ENCODE measurements around the gene MRM2. TPM values are rescaled to one million over a fixed set of nuclear protein-coding genes. Genes with fewer than 3 reads are reported as not detected.

The MRM2 gene
- total RNA-seq, 1 experiment from 2014 or later = 32.1 TPM

DNA sequence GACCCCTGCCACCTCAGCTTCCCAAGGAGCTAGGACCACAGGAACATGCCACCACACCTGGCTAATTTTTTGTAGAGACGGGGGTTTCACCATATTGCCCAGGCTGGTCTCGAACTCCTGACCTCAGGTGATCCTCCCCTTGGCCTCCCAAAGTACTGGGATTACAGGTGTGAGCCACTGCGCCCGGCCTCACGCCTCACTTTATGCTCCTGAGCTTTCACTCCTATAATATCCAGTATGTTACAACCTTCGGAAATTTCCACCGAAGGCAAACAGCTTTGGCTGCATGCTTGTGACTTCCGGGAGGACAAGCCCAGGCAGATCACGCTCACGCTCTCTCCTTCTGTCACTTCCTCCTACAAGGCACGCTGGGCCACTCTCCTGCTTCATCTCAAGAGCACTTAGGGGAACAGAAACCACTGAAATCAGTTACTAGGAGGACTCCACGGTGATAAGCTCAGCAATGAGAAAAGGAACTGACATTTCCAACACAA lies 4.8 kb downstream of the MRM2 start:
- TF ChIP-seq, protein P1, sequence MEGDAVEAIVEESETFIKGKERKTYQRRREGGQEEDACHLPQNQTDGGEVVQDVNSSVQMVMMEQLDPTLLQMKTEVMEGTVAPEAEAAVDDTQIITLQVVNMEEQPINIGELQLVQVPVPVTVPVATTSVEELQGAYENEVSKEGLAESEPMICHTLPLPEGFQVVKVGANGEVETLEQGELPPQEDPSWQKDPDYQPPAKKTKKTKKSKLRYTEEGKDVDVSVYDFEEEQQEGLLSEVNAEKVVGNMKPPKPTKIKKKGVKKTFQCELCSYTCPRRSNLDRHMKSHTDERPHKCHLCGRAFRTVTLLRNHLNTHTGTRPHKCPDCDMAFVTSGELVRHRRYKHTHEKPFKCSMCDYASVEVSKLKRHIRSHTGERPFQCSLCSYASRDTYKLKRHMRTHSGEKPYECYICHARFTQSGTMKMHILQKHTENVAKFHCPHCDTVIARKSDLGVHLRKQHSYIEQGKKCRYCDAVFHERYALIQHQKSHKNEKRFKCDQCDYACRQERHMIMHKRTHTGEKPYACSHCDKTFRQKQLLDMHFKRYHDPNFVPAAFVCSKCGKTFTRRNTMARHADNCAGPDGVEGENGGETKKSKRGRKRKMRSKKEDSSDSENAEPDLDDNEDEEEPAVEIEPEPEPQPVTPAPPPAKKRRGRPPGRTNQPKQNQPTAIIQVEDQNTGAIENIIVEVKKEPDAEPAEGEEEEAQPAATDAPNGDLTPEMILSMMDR (IDR thresholded peaks at IDR 0.05; ENCODE audit: unreplicated experiment) = no peak
- no peak overlapping the region for H3K4me3 Mint-ChIP-seq (ENCODE audit: unreplicated experiment)
- intact Hi-C loops (cut with micrococcal nuclease) = no loop called here
- BruUV-seq (replicated peaks) = no TSS peak
- POLR2A ChIA-PET = interaction anchor here (0.8 to 1.2 kb wide), 2 partner anchors 13 to 117 kb away, joined by 3 to 4 read pairs; no protein-coding TSS in a partner anchor
- peaks cover 46% of the 10 kb centered on the region for H3K36me3 Mint-ChIP-seq (ENCODE audit: insufficient read depth, unreplicated experiment)
- no peaks in the 10 kb centered on the region for H3K27me3 Mint-ChIP-seq (ENCODE audit: insufficient read depth, unreplicated experiment)
- H3K4me1 Mint-ChIP-seq (ENCODE audit: insufficient read depth, unreplicated experiment) = no peaks in the 10 kb centered on the region
- H3K27ac Mint-ChIP-seq (ENCODE audit: low read depth, unreplicated experiment) = peak overlapping the region; percentile 68
- H3K9me3 Mint-ChIP-seq (ENCODE audit: unreplicated experiment) = no peaks in the 10 kb centered on the region
- no peak for DNase-seq (ENCODE audit: unreplicated experiment)
- CTCF ChIA-PET = no interaction called here

DNA sequence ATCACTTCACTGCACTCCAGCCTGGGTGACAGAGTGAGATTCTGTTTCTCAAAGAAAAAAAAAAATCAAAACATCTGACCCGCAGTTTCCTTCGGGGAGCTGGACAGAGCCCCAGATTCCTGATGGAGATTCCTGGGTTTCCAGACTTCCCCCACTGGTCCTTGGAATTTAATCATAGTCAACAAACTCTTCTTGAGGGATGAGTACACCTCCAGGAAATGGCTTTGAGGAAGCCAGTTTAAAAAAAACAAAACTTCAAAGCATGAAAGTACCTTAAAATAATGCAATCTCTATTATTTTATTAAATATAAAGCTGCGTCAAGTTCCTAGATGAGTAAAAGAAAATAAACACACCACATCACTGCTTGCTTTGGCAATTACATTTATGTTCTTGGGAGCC lies 8.1 kb downstream of the MRM2 start:
- BruUV-seq (replicated peaks) = no TSS peak
- no peaks in the 10 kb centered on the region for H3K27me3 Mint-ChIP-seq (ENCODE audit: insufficient read depth, unreplicated experiment)
- H3K27ac Mint-ChIP-seq (ENCODE audit: low read depth, unreplicated experiment) = no peak overlapping the region
- TF ChIP-seq, protein P1 (IDR thresholded peaks at IDR 0.05; ENCODE audit: unreplicated experiment) = no peak
- H3K9me3 Mint-ChIP-seq (ENCODE audit: unreplicated experiment) = no peaks in the 10 kb centered on the region
- DNase-seq (ENCODE audit: unreplicated experiment) = no peak
- H3K4me1 Mint-ChIP-seq (ENCODE audit: insufficient read depth, unreplicated experiment) = peaks cover 5% of the 10 kb centered on the region
- intact Hi-C loops (cut with micrococcal nuclease) = no loop called here
- H3K4me3 Mint-ChIP-seq (ENCODE audit: unreplicated experiment) = no peak overlapping the region
- CTCF ChIA-PET = no interaction called here
- H3K36me3 Mint-ChIP-seq (ENCODE audit: insufficient read depth, unreplicated experiment) = peaks cover 36% of the 10 kb centered on the region
- POLR2A ChIA-PET = interaction anchor here (0.7 to 3.5 kb wide), 3 partner anchors 7 to 169 kb away, joined by 3 to 25 read pairs (median 5); partner anchors contain the start of genes CHST12, MRM2 and NUDT1

DNA sequence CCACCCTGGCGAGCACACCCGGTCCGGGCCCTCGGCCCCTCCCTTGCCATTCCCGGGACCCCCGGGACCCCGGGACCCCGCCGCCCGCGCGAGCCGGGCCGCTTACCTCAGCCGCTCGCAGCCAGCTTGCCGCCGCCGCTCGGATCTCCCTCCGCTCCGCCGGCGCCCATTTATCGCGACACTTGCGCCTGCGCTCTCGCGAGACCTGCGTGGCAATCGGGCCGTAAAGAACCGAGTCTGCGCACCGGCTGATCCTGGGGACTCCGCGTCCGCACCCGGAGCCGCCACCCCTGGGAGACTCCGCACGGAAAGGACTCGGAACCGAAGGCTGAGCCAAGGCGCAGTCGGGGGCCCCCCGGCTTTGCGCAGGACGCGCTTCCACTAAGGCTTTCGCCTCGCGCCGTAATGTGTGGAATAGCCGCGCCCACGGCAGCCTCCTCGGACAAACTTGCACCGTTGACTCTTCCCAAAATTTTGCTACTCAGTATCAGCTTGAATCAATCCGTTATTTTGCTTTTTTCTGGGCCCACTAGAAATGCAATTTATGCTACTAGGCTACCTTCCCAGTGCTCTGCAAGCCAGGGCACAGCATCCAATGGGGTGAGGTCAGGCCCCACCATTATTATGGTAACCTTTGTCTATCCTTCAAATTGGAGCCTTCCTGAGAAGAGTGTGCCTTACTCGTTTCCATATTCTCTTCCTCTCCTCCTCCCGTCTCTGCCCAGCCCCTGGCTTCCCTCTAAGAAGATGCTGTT lies 9.1 kb downstream of the MRM2 start, which contains the start of gene MAD1L1:
Gene MAD1L1 (minus strand): TSS at position 180 of the 755 bp plus-strand sequence. CDS start 2,812 bp downstream, outside the sequence.
- Mint-ChIP-seq H3K9me3 (ENCODE audit: unreplicated experiment) (no peaks in the 10 kb centered on the region), H3K4me1 (ENCODE audit: insufficient read depth, unreplicated experiment) (peaks cover 5% of the 10 kb centered on the region), H3K36me3 (ENCODE audit: insufficient read depth, unreplicated experiment) (peaks cover 32% of the 10 kb centered on the region), H3K27ac (ENCODE audit: low read depth, unreplicated experiment) (peak within 1 kb of the TSS; percentile 82), H3K27me3 (ENCODE audit: insufficient read depth, unreplicated experiment) (no peaks in the 10 kb centered on the region), H3K4me3 (ENCODE audit: unreplicated experiment) (peak within 1 kb of the TSS; percentile 81)
- BruUV-seq (replicated peaks) = no TSS peak
- POLR2A ChIA-PET = interaction anchor here (0.9 to 3.5 kb wide), 4 partner anchors 8 to 121 kb away, joined by 4 to 25 read pairs (median 8); partner anchors contain the start of genes EIF3B, MRM2 and NUDT1
- CTCF ChIA-PET = interaction anchor here (0.9 kb wide), 1 partner anchor 86 kb away, joined by 6 read pairs; no protein-coding TSS in a partner anchor
- TF ChIP-seq, protein P1 (IDR thresholded peaks at IDR 0.05; ENCODE audit: unreplicated experiment) = no peak
- peak; percentile 85 for DNase-seq (ENCODE audit: unreplicated experiment)
- intact Hi-C loops (cut with micrococcal nuclease) = no loop called here

Data from MCF 10A (cell line).